ENCODE data around the gene ERICH2. TPM values are rescaled to one million over a fixed set of nuclear protein-coding genes. Genes with fewer than 3 reads are reported as not detected.

ERICH2 gene
- total RNA-seq, 1 experiment from 2014 or later: 0.74 TPM

GRCh38 chr2:170822290-170823087 is 52.3 kb downstream of the ERICH2 start:
- intact Hi-C loops (cut with micrococcal nuclease; ENCODE audit: unreplicated experiment) (no loop called here), in situ Hi-C loops (cut with HindIII; ENCODE audit: low pct_unique_long_range_greater_than_20kb, low sequenced_read_pairs) (no loop called here)
- DNase-seq (ENCODE audit: low read depth, low spot score) (no peak), ATAC-seq (no peak)
- CTCF ChIA-PET: no interaction called here
- TF ChIP-seq TCF7L2 (IDR thresholded peaks at IDR 0.05; ENCODE audit: low read depth, low read length) (no peak), REST (IDR thresholded peaks at IDR 0.05; ENCODE audit: insufficient read depth in 1 of 2, low read depth in 2 of 2, low read length in 1 of 2) (no peak), POLR2AphosphoS5 (IDR thresholded peaks at IDR 0.05; ENCODE audit: low read depth, low read length) (no peak), SIN3A (IDR thresholded peaks at IDR 0.05; ENCODE audit: borderline replicate concordance, insufficient read depth, low read depth, low read length) (no peak), CTCF (IDR thresholded peaks at IDR 0.05) (no peak)
- Histone ChIP-seq H3K9me3 (ENCODE audit: control insufficient read depth, insufficient read depth, low read depth, low read length) (no peaks in the 10 kb centered on the region), H3K27ac (ENCODE audit: low read length) (no peak overlapping the region), H3K36me3 (ENCODE audit: control insufficient read depth, insufficient read depth, low read length) (no peaks in the 10 kb centered on the region), H3K4me3 (ENCODE audit: low read depth in 2 of 2, low read length in 2 of 2) (no peak overlapping the region), H3K27me3 (ENCODE audit: control insufficient read depth, insufficient read depth, low read length) (no peaks in the 10 kb centered on the region), H3K4me1 (ENCODE audit: control insufficient read depth, insufficient read depth, low read length) (peaks cover 8% of the 10 kb centered on the region; the same call in 1 of the 2 replicates)
- no TSS peak for BruUV-seq (replicated peaks)
- POLR2A ChIA-PET: interaction anchor here (0.7 kb wide), 1 partner anchor 561 kb away, joined by 4 read pairs; no protein-coding TSS in a partner anchor

GRCh38 chr2:170823088-170823897 is 53.1 kb downstream of the ERICH2 start:
- H3K4me1 ChIP-seq (ENCODE audit: control insufficient read depth, insufficient read depth, low read length): peaks cover 8% of the 10 kb centered on the region; the same call in 1 of the 2 replicates
- ATAC-seq (no peak), DNase-seq (ENCODE audit: low read depth, low spot score) (no peak)
- no TSS peak for BruUV-seq (replicated peaks)
- intact Hi-C loops (cut with micrococcal nuclease; ENCODE audit: unreplicated experiment) (no loop called here), in situ Hi-C loops (cut with HindIII; ENCODE audit: low pct_unique_long_range_greater_than_20kb, low sequenced_read_pairs) (no loop called here)
- no peaks in the 10 kb centered on the region for H3K9me3 ChIP-seq (ENCODE audit: control insufficient read depth, insufficient read depth, low read depth, low read length)
- no peaks in the 10 kb centered on the region for H3K36me3 ChIP-seq (ENCODE audit: control insufficient read depth, insufficient read depth, low read length)
- no peak overlapping the region for H3K4me3 ChIP-seq (ENCODE audit: low read depth in 2 of 2, low read length in 2 of 2)
- TF ChIP-seq POLR2AphosphoS5 (IDR thresholded peaks at IDR 0.05; ENCODE audit: low read depth, low read length) (no peak), SIN3A (IDR thresholded peaks at IDR 0.05; ENCODE audit: borderline replicate concordance, insufficient read depth, low read depth, low read length) (no peak), CTCF (IDR thresholded peaks at IDR 0.05) (no peak), REST (IDR thresholded peaks at IDR 0.05; ENCODE audit: insufficient read depth in 1 of 2, low read depth in 2 of 2, low read length in 1 of 2) (no peak), TCF7L2 (IDR thresholded peaks at IDR 0.05; ENCODE audit: low read depth, low read length) (no peak)
- no peak overlapping the region for H3K27ac ChIP-seq (ENCODE audit: low read length)
- POLR2A ChIA-PET: no interaction called here
- H3K27me3 ChIP-seq (ENCODE audit: control insufficient read depth, insufficient read depth, low read length): no peaks in the 10 kb centered on the region
- CTCF ChIA-PET: no interaction called here
